Gastroesophageal sphincter (tissue), 4 donors: Measurements from ENCODE around the gene C10orf143. TPM values are rescaled to one million over a fixed set of nuclear protein-coding genes. Genes with fewer than 3 reads are reported as not detected.

Experiments used
- ATAC-seq: fragments of 150-250 bp; one replicate; pipeline ENCODE4 v1.9.1; 2016; ENCODE audit warnings: mild to moderate bottlenecking, moderate library complexity
- H3K27ac ChIP-seq, 4 donors: fragments of 200-600 bp; sonication (generic) in 3 of 4; 1 replicate in 3 of 4; 2 replicates in 1 of 4; pipeline ENCODE4 v1.5.1; 2016 to 2019
- H3K27me3 ChIP-seq: fragments of 200-600 bp; sonication (generic); one replicate; pipeline ENCODE4 v1.5.1; 2019
- H3K36me3 ChIP-seq, 2 donors: fragments of 200-600 bp; sonication (generic); one replicate each; pipeline ENCODE4 v1.5.1; 2019; ENCODE audit warnings: control low read depth in 1 of 2
- H3K4me1 ChIP-seq, 3 donors: fragments of 200-600 bp; sonication (generic); 1 replicate in 2 of 3; 2 replicates in 1 of 3; pipeline ENCODE4 v1.5.1; 2016 to 2019; ENCODE audit warnings: control low read depth in 2 of 3
- H3K4me3 ChIP-seq, 2 donors: fragments of 200-600 bp; sonication (generic); one replicate each; pipeline ENCODE4 v1.5.1; 2019; ENCODE audit warnings: mild to moderate bottlenecking in 1 of 2, moderate library complexity in 1 of 2
- H3K9me3 ChIP-seq, 3 donors: fragments of 200-600 bp; sonication (generic); one replicate each; pipeline ENCODE4 v1.5.1; 2017 to 2019; ENCODE audit warnings: control low read depth in 2 of 3
- CTCF ChIP-seq, 4 experiments: fragments of 200-600 bp in 2 of 4; fragments of 450-650 bp in 2 of 4; sonication (generic) in 1 of 4; IDR thresholded peaks; one replicate each; pipeline ENCODE4 v1.5.1; 2017 to 2019; ENCODE audit warnings: antibody characterized with exemption in 4 of 4, mild to moderate bottlenecking in 2 of 4, moderate library complexity in 2 of 4
- EP300 ChIP-seq: sonication (generic); formaldehyde crosslinking; IDR thresholded peaks from one replicate; pipeline ENCODE4 v1.6.1; 2017; ENCODE audit warnings: antibody characterized with exemption, mild to moderate bottlenecking
- POLR2A ChIP-seq, 2 donors: fragments of 450-650 bp; IDR thresholded peaks; one replicate each; pipeline ENCODE4 v1.6.1; 2017; ENCODE audit warnings: antibody characterized with exemption in 2 of 2, mild to moderate bottlenecking in 2 of 2, moderate library complexity in 1 of 2
- POLR2AphosphoS5 ChIP-seq: sonication (generic); formaldehyde crosslinking; IDR thresholded peaks from one replicate; pipeline ENCODE4 v1.6.1; 2017; ENCODE audit warnings: antibody characterized with exemption
- WGBS, 2 donors: methylation state at CpG; one replicate each; pipeline ENCODE4 v1.1.5; 2018; ENCODE audit warnings: low coverage in 1 of 2; 5-methylcytosine and 5-hydroxymethylcytosine counted together
- total RNA-seq, 4 donors: library from RNA; depleted of rRNA; stranded (reverse); fragments of >200 nt; gene quantifications; one replicate each; pipeline ENCODE4 v1.1.0, GENCODE V29; 2016

C10orf143 gene
- total RNA-seq, 4 donors from 2014 or later = 1.1 to 5.4 (median 4.6) TPM

DNA sequence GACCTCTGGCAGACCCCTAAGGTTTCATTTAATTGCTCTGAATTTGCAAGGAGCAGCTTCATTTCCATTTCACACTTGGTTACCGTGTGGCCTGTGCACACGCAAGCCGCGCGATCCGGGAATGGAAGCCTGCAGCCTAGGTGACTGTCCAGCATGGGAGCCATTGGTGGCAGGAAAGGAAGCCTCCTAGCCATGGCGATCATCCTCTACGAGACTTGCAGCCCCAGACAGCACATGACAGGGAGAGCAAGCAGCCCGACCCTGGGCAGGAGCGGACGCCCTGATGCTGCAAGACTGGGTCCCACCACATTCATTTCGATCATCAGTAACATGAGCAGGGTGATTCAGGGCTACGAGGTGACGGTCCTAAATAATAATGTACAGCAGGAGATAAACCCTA, 33.9 kb downstream of the C10orf143 start:
- peaks cover 0 to 61% of the 10 kb centered on the region in 2 donors for H3K36me3 ChIP-seq
- no peaks in the 10 kb centered on the region for H3K9me3 ChIP-seq
- no peaks in the 10 kb centered on the region for H3K27me3 ChIP-seq
- no peak overlapping the region for H3K4me3 ChIP-seq
- no peaks in the 10 kb centered on the region for H3K4me1 ChIP-seq
- ATAC-seq = no peak
- no peak for TF ChIP-seq EP300
- TF ChIP-seq POLR2AphosphoS5 = no peak
- WGBS, 2 donors = 92 to 97% methylated on average over 6 of the region's 14 CpGs
- H3K27ac ChIP-seq = no peak overlapping the region

- H3K27me3 ChIP-seq = no peaks in the 10 kb centered on the region
- no peaks in the 10 kb centered on the region for H3K4me1 ChIP-seq
- H3K9me3 ChIP-seq = no peaks in the 10 kb centered on the region
- 36 to 55% methylated on average over 1 of the region's 1 CpG for WGBS, 2 donors
- H3K36me3 ChIP-seq = peaks cover 0 to 60% of the 10 kb centered on the region in 2 donors
- no peak for ATAC-seq
- TF ChIP-seq POLR2A (IDR thresholded peaks at IDR 0.05) (no peak), CTCF (IDR thresholded peaks at IDR 0.05) (no peak), EP300 (no peak), POLR2AphosphoS5 (no peak)
- H3K4me3 ChIP-seq = no peak overlapping the region
- H3K27ac ChIP-seq = no peak overlapping the region
Measured at GRCh38 chr10:130074639-130075038, 36.0 kb downstream of the C10orf143 start.

DNA sequence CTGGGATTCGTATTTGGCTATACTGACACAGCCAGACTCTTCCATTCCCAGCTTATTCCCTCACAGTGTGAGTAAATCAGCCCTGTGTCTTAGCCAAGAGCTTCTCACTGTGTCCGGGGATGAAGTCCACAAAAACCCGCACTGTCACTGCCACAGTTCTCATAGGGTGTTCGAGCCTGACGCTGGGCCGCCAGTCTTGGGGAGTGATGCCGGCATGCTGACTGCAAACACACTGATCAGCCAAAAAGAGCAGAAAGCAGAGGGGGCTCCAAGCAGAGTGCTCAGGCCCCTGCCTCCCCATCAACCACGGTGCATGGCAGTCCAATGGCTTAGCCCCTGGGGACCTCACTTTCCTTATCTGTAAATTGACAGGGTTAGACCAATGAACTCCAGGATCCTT, 36.7 kb downstream of the C10orf143 start:
- 92 to 100% methylated on average over 1 to 2 of the region's 8 CpGs for whole genome bisulfite sequencing, 2 donors
- no peak for ATAC-seq

DNA sequence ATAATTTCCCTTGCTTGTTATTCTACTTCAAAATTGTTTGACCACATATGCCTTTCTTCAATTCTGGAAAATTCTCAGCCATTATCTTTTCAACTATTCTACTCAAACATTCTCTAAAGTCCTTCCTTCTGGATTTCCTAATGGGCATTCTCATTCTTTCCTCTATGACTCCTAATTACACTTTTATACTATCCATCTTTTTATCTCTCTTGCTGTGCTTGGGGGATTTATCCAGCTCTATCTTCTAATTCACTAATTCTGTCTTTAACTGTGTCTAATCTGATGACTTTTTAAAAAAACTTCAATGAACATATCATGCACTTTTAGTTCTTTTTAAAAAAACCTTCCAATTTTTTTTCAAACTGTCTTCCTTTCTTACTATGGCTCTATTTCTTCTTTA, 38.4 kb downstream of the C10orf143 start:
- H3K36me3 ChIP-seq = peaks cover 0 to 55% of the 10 kb centered on the region in 2 donors

More for the DNA sequence above, 36.7 kb downstream of the C10orf143 start:
- H3K27me3 ChIP-seq = no peaks in the 10 kb centered on the region
- no peak overlapping the region for H3K27ac ChIP-seq
- H3K9me3 ChIP-seq = no peaks in the 10 kb centered on the region
- H3K36me3 ChIP-seq = peaks cover 0 to 55% of the 10 kb centered on the region in 2 donors
- no peak overlapping the region for H3K4me3 ChIP-seq
- TF ChIP-seq POLR2AphosphoS5 = no peak
- no peak for TF ChIP-seq CTCF (IDR thresholded peaks at IDR 0.05)
- no peak for TF ChIP-seq POLR2A (IDR thresholded peaks at IDR 0.05)
- TF ChIP-seq EP300 = no peak
- H3K4me1 ChIP-seq = no peaks in the 10 kb centered on the region

GRCh38 chr10:130067893-130068292, 42.7 kb downstream of the C10orf143 start:
- Histone ChIP-seq H3K4me1 (no peaks in the 10 kb centered on the region), H3K4me3 (no peak overlapping the region), H3K36me3 (peaks cover 0 to 32% of the 10 kb centered on the region in 2 donors), H3K9me3 (no peaks in the 10 kb centered on the region), H3K27ac (no peak overlapping the region), H3K27me3 (no peaks in the 10 kb centered on the region)
- no peak for TF ChIP-seq POLR2A (IDR thresholded peaks at IDR 0.05)
- no peak for TF ChIP-seq POLR2AphosphoS5
- no peak for TF ChIP-seq CTCF (IDR thresholded peaks at IDR 0.05)
- TF ChIP-seq EP300 = no peak
- no peak for ATAC-seq
- WGBS, 2 donors = 75% methylated on average over 3 of the region's 6 CpGs; no CpG with 5 or more reads in 1 of the 2 donors

More for the DNA sequence above, 38.4 kb downstream of the C10orf143 start:
- no peaks in the 10 kb centered on the region for H3K27me3 ChIP-seq
- no peaks in the 10 kb centered on the region for H3K4me1 ChIP-seq
- no peaks in the 10 kb centered on the region for H3K9me3 ChIP-seq
- no peak overlapping the region for H3K4me3 ChIP-seq
- TF ChIP-seq POLR2AphosphoS5 = no peak
- TF ChIP-seq EP300 = no peak
- no peak for TF ChIP-seq CTCF (IDR thresholded peaks at IDR 0.05)
- TF ChIP-seq POLR2A (IDR thresholded peaks at IDR 0.05) = no peak
- no peak for ATAC-seq
- no peak overlapping the region for H3K27ac ChIP-seq
